HUES64 (cell line): ENCODE data around the gene C14orf180.

ENCODE experiments used
- H3K27ac ChIP-seq: 2 replicates; pipeline ENCODE4 v1.7.0; 2013; ENCODE audit warnings: low read depth, low read length, inconsistent platforms
- H3K27me3 ChIP-seq: 2 replicates; pipeline ENCODE4 v1.6.1; 2013; ENCODE audit warnings: mild to moderate bottlenecking, low read length; ENCODE audit not compliant: insufficient read depth
- H3K36me3 ChIP-seq: 2 replicates; pipeline ENCODE4 v1.6.1; 2013; ENCODE audit warnings: mild to moderate bottlenecking, low read length; ENCODE audit not compliant: insufficient read depth
- H3K4me1 ChIP-seq: 2 replicates; pipeline ENCODE4 v1.6.1; 2013; ENCODE audit warnings: mild to moderate bottlenecking, low read length, moderate library complexity; ENCODE audit not compliant: insufficient read depth
- H3K4me3 ChIP-seq: 2 replicates; pipeline ENCODE4 v1.5.1; 2013; ENCODE audit warnings: mild to moderate bottlenecking, low read length, moderate library complexity
- H3K9ac ChIP-seq: 2 replicates; pipeline ENCODE4 v1.6.1; 2013; ENCODE audit warnings: mild to moderate bottlenecking, low read depth, low read length
- H3K9me3 ChIP-seq: 2 replicates; pipeline ENCODE4 v1.6.1; 2013; ENCODE audit warnings: low read depth, low read length; ENCODE audit not compliant: insufficient read depth
- WGBS: fragments of 150-250, 120-280 bp; methylation state at CpG from one replicate; pipeline ENCODE4 v1.1.7; 2013; ENCODE audit warnings: missing lambda C conversion rate; 5-methylcytosine and 5-hydroxymethylcytosine counted together

C14orf180 gene

GRCh38 chr14:104597576-104597975 is 18.0 kb downstream of the C14orf180 start:
- no peak overlapping the region for H3K4me3 ChIP-seq
- no peak overlapping the region for H3K9ac ChIP-seq
- H3K36me3 ChIP-seq, result no peaks in the 10 kb centered on the region
- no peak overlapping the region for H3K27ac ChIP-seq
- H3K27me3 ChIP-seq, result no peaks in the 10 kb centered on the region; the same call in 1 of the 2 replicates
- H3K4me1 ChIP-seq, result no peaks in the 10 kb centered on the region
- WGBS, result 92% methylated on average over 11 of the region's 11 CpGs
- H3K9me3 ChIP-seq, result no peaks in the 10 kb centered on the region

GRCh38 chr14:104598039-104598909 is 18.7 kb downstream of the C14orf180 start:
- 87% methylated on average over 28 of the region's 28 CpGs for WGBS
- Histone ChIP-seq H3K36me3 (no peaks in the 10 kb centered on the region), H3K4me3 (no peak overlapping the region)

GRCh38 chr14:104598910-104599273 is 19.3 kb downstream of the C14orf180 start:
- no peaks in the 10 kb centered on the region for H3K36me3 ChIP-seq
- 96% methylated on average over 12 of the region's 12 CpGs for WGBS
- no peak overlapping the region for H3K27ac ChIP-seq
- H3K9ac ChIP-seq, result no peak overlapping the region
- no peak overlapping the region for H3K4me3 ChIP-seq
- H3K4me1 ChIP-seq, result no peaks in the 10 kb centered on the region
- no peaks in the 10 kb centered on the region for H3K9me3 ChIP-seq
- peaks cover 4% of the 10 kb centered on the region for H3K27me3 ChIP-seq

More at GRCh38 chr14:104598039-104598909, 18.7 kb downstream of the C14orf180 start:
- H3K27ac ChIP-seq, result no peak overlapping the region
- no peaks in the 10 kb centered on the region; the same call in 1 of the 2 replicates for H3K27me3 ChIP-seq
- no peak overlapping the region for H3K9ac ChIP-seq
- H3K9me3 ChIP-seq, result no peaks in the 10 kb centered on the region
- no peaks in the 10 kb centered on the region for H3K4me1 ChIP-seq

GRCh38 chr14:104599446-104599845 is 19.9 kb downstream of the C14orf180 start:
- no peaks in the 10 kb centered on the region for H3K4me1 ChIP-seq
- H3K27ac ChIP-seq, result no peak overlapping the region
- H3K36me3 ChIP-seq, result no peaks in the 10 kb centered on the region
- H3K9ac ChIP-seq, result no peak overlapping the region
- no peaks in the 10 kb centered on the region for H3K9me3 ChIP-seq
- H3K27me3 ChIP-seq, result peaks cover 10% of the 10 kb centered on the region
- no peak overlapping the region for H3K4me3 ChIP-seq
- WGBS, result 94% methylated on average over 7 of the region's 7 CpGs

- Histone ChIP-seq H3K27me3 (peaks cover 16% of the 10 kb centered on the region), H3K27ac (no peak overlapping the region), H3K36me3 (no peaks in the 10 kb centered on the region), H3K4me3 (no peak overlapping the region), H3K9ac (no peak overlapping the region), H3K9me3 (no peaks in the 10 kb centered on the region), H3K4me1 (no peaks in the 10 kb centered on the region)
- 77% methylated on average over 14 of the region's 14 CpGs for WGBS
Measured at GRCh38 chr14:104600141-104600643, 20.6 kb downstream of the C14orf180 start.

GRCh38 chr14:104600805-104601204 is 21.2 kb downstream of the C14orf180 start:
- Histone ChIP-seq H3K9ac (no peak overlapping the region), H3K4me1 (no peaks in the 10 kb centered on the region), H3K4me3 (no peak overlapping the region), H3K9me3 (no peaks in the 10 kb centered on the region), H3K27me3 (peaks cover 22% of the 10 kb centered on the region), H3K36me3 (no peaks in the 10 kb centered on the region), H3K27ac (no peak overlapping the region)
- WGBS, result 92% methylated on average over 8 of the region's 8 CpGs

GRCh38 chr14:104601786-104602185 is 22.2 kb downstream of the C14orf180 start:
- no peaks in the 10 kb centered on the region for H3K4me1 ChIP-seq
- H3K9ac ChIP-seq, result no peak overlapping the region
- H3K27me3 ChIP-seq, result peaks cover 28% of the 10 kb centered on the region
- WGBS, result 84% methylated on average over 9 of the region's 9 CpGs
- H3K4me3 ChIP-seq, result no peak overlapping the region
- H3K36me3 ChIP-seq, result no peaks in the 10 kb centered on the region
- H3K27ac ChIP-seq, result no peak overlapping the region
- no peaks in the 10 kb centered on the region for H3K9me3 ChIP-seq

- H3K27ac ChIP-seq, result no peak overlapping the region
Measured at GRCh38 chr14:104602315-104602932, 22.9 kb downstream of the C14orf180 start.

GRCh38 chr14:104602933-104603325 is 23.4 kb downstream of the C14orf180 start:
- WGBS, result 89% methylated on average over 6 of the region's 7 CpGs

More at GRCh38 chr14:104602315-104602932, 22.9 kb downstream of the C14orf180 start:
- no peak overlapping the region for H3K9ac ChIP-seq
- H3K4me3 ChIP-seq, result no peak overlapping the region
- H3K36me3 ChIP-seq, result no peaks in the 10 kb centered on the region
- H3K27me3 ChIP-seq, result peaks cover 28% of the 10 kb centered on the region
- 92% methylated on average over 11 of the region's 11 CpGs for WGBS
- H3K4me1 ChIP-seq, result no peaks in the 10 kb centered on the region
- H3K9me3 ChIP-seq, result no peaks in the 10 kb centered on the region

GRCh38 chr14:104603711-104604401 is 24.3 kb downstream of the C14orf180 start:
- no peaks in the 10 kb centered on the region for H3K36me3 ChIP-seq
- no peak overlapping the region for H3K27ac ChIP-seq
- H3K27me3 ChIP-seq, result peaks cover 36% of the 10 kb centered on the region
- no peaks in the 10 kb centered on the region for H3K9me3 ChIP-seq
- WGBS, result 51% methylated on average over 32 of the region's 32 CpGs
- no peak overlapping the region for H3K9ac ChIP-seq
- H3K4me3 ChIP-seq, result peak overlapping the region; percentile 47
- H3K4me1 ChIP-seq, result no peaks in the 10 kb centered on the region

More at GRCh38 chr14:104602933-104603325, 23.4 kb downstream of the C14orf180 start:
- Histone ChIP-seq H3K9ac (no peak overlapping the region), H3K36me3 (no peaks in the 10 kb centered on the region), H3K4me1 (no peaks in the 10 kb centered on the region), H3K27ac (no peak overlapping the region), H3K27me3 (peaks cover 28% of the 10 kb centered on the region), H3K9me3 (no peaks in the 10 kb centered on the region), H3K4me3 (no peak overlapping the region)
